ENCODE measurements around the gene GALR3. TPM values are rescaled to one million over a fixed set of nuclear protein-coding genes. Genes with fewer than 3 reads are reported as not detected.
"Not testable (repeated sequence)": the region's sequence is repeated elsewhere in the genome, so short reads cannot be mapped to it uniquely, and the experiment has no call there.

GALR3 gene, protein sequence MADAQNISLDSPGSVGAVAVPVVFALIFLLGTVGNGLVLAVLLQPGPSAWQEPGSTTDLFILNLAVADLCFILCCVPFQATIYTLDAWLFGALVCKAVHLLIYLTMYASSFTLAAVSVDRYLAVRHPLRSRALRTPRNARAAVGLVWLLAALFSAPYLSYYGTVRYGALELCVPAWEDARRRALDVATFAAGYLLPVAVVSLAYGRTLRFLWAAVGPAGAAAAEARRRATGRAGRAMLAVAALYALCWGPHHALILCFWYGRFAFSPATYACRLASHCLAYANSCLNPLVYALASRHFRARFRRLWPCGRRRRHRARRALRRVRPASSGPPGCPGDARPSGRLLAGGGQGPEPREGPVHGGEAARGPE
- not detected for polyA plus RNA-seq (ENCODE audit: insufficient read length)

DNA sequence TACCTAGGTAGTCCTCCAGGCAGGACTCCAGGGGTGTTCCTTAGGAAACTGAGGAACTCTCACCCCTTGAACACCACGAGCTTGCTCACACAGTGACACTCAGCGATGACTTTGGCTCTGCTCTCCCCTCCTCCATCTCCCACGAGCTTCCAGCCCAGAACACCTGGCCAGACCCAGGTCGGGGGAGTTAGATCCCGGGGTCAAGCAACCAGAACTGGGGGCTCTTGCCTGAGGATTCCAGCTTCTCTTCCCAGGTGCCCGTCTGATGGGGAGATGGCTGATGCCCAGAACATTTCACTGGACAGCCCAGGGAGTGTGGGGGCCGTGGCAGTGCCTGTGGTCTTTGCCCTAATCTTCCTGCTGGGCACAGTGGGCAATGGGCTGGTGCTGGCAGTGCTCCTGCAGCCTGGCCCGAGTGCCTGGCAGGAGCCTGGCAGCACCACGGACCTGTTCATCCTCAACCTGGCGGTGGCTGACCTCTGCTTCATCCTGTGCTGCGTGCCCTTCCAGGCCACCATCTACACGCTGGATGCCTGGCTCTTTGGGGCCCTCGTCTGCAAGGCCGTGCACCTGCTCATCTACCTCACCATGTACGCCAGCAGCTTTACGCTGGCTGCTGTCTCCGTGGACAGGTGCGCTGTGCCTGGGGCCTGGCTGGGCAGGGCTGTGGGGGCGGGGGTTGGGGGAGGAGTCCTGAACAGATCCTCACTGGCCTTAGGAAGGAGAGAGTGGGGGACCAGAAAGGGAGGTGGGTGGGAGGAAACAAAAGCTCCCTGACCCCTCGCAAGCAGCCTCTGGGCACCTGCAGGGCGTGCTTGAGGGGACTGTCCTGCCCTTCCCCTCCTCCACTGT, at the start of gene GALR3:
Gene GALR3 (plus strand): TSS at position 249 of the 852 bp plus-strand sequence. CDS start 25 bp downstream, at position 274.
- DNase-seq, result no peak

DNA sequence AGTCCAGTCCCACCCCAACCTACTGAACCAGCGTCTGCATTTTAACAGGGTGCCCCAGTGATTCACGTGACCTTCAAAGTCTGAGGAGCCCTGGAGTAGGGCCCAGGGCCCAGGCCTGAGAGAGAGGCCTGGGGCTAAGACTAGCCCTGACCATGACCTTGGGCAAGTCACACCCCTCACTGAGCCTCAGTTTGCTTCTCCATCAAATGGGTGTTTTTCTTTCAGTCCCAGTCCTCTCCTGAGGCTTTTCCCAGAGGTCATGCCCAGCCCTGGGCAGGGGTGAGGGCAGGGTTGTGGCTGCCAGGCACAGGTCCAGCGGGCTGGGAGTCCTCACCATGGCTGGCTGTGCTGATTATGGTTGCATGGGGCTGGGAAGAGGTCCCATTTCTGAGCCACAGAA, 48.5 kb upstream of the GALR3 start:
- DNase-seq, result no peak

DNA sequence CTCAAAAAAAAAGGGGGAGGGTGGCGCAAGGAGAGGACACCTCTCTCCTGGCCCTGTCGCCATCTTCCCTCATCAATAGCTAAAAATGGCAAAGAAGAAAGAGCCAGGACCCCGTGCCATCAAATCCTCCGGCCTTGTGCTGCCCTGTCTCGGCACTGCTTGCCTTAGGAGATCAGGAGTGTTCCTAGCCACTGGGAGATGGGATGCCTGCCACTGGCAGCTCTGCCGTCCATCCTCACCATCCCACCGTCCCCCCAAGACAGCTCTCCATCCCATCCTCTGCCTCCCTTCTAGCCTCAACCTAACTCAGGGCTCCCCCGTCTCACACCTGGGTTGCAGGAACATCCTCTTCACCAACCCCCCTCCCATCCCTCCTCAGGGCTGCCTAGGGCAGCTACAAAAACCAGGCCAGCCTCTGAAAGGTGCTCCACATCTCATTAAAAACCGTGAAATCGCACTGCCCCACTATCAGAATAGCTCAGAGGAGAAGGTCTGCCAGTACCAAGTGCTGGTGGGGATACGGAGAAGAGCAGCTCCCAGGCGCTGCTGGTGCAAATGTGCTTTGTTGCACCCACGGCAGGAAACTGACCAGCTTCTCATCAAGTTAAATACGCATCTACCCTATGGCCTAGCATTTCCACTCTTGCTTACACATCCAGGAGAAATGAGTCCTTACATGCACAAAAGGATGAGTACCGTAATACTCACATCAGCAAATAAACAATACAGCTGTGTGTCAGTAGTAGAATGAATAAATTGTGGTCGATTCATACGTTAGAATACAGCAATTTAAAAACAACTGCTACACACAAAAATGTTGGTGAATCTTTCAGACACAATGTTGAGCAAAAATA, 47.2 kb upstream of the GALR3 start:
- DNase-seq, result no peak

DNA sequence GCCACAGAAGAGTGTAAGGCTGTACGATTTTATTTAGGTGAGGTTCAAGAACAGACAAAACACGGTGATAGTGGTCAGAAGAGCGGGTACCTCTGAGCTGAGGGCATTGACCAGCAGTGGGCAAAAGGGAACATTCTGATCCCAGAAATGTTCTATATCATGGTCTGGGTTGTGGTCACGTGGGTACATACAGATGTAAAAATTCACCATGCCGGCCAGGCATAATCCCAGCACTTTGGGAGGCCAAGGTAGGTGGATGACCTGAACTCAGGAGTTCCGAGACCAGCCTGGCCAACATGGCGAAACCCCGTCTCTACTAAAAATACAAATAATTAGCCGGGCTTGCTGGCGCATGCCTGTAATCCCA, 46.6 kb upstream of the GALR3 start:
- DNase-seq, result no peak

DNA sequence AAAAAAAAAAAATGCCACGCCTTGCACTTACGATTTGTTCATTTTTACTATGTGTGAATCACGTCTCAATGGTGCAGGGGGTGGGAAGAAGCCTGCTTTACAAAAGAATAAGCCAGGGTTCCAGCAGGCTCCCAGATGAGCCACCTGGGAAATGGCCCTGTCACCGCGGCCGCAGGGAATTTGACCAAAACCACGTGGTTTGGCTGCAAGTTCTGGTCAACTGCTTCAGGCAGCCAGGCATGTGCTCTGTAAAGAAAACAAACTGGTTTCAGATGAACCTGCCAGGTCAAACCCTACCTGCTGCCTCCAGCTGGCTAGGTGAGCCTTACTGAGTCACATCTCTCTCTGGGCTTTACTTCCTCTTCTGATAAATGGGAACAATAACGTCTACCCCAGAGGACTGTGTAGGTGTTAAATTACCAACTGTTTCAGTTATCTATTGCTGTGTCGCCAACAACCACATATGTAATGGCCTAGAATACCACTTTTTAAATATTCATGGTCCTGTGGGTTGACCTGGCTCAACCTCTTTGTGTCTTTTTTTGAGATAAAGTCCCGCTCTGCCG, 46.0 kb upstream of the GALR3 start:
- DNase-seq, result no peak

DNA sequence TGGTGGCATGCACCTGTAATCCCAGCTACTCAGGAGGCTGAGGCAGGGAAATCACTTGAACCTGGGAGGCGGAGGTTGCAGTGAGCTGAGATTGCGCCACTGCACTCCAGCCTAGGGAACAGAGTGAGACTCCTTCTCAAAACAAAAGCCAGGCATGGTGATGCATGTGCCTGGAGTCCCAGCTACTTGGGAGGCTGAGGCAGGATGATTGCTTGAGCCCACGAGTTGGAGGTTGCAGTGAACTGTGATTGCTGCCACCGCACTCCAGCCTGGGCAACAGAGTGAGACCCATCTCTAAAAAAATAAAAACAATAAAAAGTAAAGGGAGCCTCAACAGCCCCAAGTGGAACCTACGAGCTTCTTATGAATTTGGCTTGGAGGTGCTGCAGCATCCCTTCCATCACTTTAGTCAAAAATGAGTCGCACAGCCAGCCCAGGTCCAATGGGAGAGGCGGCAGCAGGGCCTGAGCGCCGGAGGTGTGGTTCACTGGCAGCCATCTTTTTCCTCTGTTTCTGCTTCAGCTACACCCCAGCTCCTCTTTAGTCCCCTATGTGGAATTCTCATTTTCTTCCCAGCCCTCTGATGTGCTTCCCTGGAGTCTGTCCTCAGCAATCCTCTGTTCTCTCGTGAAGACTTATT, 44.7 kb upstream of the GALR3 start:
- no peak for DNase-seq

DNA sequence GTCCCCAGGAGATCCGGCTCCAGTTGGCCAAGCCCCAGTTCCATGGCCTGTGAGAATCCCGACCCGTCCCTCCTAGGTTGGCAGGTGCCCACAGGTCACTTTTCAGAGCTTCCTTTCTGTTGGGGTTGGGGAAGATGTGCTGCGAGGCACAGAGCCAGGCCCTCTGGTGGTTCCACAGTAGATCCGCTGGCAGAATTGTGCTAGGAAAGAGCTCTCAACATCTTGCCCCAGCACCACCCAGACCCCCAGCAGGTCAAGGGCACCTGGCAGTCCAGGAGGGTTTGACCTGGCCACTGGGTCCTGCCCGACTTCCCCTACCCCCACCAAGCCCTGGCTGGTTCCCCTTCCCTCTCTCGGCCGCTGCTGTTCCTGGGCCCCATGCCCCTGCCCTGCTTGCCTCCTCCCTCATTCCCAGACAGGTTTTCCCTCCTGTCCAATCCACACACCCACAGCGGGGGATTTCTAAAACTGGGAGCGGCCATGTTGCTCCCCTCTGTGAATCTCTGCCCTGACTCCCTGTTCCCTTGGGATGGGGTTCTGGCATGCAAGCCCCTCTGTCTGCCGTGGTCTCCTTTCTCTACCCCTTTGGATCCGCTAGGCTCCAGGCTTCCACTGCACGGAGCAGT, 41.6 kb upstream of the GALR3 start:
- DNase-seq, result no peak

DNA sequence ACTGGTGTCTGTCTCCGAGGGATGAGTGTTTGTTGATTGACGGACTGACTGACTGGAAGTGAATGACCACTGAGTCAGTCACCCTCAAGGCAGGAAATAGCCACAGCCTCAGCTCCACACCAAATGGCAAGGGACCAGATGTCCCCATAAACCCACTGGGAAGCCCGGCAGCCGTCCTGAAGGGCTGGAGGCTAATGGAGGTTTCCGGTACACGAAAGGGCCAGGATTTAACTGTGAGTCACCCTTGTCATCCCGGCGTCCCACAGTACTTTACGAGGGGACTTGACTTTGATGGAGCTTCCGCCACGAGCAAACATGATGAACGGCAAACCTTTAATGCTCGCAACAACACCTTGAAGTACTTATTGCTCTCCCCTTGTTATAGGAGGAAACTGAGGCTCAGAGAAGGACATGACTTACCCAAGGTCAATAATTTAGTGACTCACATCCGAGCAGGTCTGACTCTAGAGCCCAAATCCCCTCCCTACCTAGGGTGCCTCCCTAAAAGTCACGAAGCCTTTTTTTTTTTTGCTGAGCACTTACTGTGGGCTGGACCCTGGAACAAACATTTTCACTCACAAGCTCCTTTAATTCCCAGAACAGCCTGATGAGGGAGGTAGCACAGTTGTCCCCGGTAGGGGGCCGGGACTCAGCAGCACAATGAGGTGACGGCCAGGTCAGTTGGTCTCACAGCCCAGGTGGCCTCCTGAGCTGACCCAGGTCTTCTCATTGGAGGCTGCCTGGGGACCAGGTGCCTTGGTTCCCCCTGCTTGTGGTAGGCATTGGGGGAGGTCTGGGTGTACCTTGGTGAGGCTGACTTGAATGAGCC, 40.6 kb upstream of the GALR3 start:
- DNase-seq, result no peak

DNA sequence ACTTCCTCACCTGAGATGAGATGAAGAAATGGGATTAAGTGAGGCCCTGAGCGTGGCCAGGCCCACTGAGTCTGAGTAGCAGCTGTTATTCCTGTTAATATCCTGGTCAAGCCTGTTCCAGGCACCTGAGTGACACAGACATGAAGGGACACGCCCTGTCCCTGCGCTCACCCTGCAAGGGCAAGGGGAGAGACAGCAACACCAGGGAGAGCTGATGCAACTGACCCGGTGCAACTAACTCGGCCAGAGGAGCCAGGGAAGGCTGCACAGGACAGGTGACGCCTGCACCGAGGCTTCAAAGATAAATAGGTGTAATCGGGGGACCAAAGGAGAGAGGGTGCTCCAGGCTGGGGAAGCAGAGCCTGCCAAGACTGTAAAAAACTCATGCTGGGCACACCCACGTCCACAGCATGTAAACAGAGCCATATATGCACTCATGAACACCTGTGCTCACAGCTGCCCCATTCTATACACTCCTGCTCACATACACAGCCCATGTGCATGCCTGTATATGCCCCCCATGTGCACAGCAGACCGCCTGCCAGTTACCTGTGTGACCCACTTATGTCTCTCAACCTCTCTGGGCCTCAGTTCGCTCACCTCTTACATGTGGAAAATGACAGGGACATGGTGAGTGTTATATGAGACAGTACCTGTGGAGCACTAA, 38.2 kb upstream of the GALR3 start:
- DNase-seq, result no peak

DNA sequence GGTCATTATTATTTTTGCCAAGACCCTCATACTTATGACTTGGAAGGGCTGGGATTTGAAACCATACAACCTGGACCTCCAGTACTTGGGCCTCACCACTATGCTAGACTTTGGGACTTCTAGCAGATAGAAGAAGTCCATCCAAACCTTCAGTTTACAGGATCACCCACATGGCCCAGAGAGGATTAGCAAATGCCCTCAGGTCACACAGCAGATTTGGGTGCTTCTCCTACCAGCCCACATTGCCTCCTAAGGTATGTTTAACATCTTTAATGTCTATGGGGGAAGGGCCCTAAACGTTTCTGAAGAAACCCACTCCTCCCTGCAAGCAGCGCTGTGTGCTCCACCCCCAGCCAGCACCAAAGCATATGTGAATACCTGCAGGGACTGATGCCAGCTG, 32.9 kb upstream of the GALR3 start:
- DNase-seq, result no peak

DNA sequence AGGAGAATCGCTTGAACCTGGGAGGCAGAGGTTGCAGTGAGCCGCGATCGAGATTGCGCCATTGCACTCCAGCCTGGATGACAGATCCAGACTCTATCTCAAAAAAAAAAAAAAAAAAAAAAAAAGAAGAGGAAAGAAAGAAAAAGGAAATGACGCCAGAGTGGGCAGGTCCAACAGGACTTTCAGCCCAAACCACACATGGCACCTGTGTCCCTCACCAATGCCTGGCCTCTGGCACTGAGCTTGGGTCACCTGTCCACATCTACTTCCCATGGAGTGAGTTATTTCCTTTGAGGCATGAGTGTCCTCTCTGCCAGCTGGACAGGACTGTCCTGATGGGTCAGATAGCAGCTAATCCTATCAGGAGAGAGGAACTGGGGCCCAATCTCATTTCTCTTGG, 30.7 kb upstream of the GALR3 start:
- DNase-seq, result no peak

DNA sequence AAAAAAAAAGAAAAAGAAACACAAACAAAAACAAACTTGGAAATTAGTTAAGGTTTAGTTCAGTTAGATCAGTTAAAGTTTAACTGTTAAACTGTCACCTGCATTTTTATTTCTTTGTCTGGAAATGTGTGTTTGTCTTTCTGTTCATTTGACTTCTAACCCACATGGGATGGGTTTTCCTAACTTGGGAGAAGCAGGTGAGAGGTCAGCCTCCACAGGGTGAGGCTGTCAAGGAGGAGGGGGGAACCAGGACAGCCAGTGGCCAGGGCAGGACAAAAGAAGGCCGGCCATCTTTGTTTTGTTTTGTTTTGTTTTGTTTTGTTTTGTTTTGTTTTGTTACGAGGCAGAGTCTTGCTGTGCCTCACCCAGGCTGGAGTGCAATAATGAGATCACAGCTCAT, 28.8 kb upstream of the GALR3 start:
- DNase-seq, result no peak

DNA sequence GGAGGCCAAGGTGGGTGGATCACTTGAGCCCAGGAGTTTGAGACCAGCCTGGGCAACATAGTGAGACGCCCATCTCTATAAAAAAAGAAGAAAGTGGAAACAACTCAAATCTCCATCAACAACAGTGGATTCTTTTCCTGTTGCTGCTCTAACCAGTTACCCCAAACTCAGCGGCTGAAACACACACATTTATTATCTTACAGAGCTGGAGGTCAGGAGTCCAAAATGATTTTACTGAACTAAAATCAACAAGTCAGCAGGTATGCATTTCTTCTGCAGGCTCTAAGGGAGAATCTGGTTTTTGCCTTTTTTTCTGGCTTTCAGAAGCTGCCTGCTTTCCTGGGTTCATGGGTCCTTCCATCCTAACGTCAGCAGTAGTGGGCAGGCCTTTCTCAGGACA, 27.1 kb upstream of the GALR3 start:
- DNase-seq, result no peak

DNA sequence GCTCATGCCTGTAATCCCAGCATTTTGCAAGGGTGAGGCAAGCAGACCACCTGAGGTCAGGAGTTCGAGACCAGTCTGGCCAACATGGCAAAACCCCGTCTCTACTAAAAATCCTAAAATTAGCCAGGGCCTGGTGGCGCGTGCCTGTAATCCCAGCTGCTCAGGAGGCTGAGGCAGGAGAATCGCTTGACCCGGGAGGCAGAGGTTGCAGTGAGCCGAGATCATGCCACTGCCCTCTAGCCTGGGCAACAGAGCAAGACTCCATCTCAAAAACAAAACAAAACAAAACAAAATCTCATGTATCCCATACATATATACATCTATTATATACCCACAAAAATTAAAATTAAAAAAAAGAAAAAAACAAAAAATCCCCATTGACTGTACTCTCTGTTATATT, 25.9 kb upstream of the GALR3 start:
- not testable (repeated sequence) for DNase-seq

DNA sequence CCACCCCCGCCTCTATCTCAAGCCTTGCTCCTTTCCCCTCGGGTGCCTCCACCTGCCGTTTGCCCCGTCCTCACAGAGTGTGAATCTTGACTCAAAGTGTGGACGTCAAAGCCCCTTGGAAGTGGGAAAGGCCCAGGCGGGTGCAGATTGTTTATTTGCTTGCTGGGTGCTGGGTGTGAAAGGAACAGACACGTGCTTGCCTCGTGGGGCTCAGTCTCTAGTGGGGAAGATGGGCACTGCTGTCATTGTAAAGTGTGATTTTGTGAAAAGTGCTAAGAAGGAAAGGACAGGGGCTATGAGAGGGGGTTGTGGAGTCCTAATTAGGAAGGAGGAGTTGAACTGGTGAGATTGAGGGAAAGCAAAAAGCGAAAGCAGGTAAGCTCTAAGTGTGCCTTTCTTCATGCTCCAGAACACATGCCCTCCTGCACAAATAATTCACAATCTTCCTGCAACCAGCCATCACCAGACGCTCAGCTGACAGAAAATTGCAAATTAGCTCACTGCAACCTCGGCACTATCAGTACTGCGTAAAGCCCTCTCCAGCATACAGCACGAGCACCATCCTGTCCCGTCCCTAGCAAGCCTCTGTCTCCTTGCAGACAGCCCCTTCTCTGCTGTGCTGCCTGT, 25.2 kb upstream of the GALR3 start:
- no peak for DNase-seq

DNA sequence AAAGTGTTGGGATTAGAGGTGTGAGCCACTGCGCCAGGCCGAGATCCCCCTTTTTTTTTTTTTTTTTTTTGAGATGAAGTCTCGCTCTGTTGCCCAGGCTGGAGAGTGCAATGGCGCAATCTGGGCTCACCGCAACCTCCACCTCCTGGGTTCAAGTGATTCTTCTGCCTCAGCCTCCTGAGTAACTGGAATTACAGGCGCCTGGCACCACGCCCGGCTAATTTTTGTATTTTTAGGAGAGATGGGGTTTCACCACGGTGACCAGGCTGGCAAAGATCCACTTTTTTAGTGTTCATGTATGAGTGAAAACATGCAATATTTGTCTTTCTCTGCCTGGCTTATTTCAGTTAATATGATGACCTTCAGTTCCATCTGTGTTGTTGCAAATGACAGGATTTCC, 23.2 kb upstream of the GALR3 start:
- not testable (repeated sequence) for DNase-seq

DNA sequence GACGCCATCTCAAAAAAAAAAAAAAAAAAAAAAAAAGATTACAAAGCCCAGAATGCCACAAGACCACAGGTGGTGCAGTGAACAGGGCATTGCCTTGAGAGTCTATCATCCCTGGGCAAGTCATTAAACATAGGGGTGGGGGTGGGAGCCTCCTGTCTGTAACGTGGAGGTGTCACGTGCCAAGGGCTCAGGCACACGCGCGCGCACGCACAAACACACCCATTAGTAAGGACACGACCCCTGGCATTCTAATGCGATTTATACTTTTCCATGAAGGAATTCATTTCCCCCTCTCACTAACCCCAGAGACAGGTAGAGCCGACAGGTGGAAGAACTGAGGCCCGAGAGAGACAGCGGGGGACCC, 21.3 kb upstream of the GALR3 start:
- DNase-seq, result no peak

DNA sequence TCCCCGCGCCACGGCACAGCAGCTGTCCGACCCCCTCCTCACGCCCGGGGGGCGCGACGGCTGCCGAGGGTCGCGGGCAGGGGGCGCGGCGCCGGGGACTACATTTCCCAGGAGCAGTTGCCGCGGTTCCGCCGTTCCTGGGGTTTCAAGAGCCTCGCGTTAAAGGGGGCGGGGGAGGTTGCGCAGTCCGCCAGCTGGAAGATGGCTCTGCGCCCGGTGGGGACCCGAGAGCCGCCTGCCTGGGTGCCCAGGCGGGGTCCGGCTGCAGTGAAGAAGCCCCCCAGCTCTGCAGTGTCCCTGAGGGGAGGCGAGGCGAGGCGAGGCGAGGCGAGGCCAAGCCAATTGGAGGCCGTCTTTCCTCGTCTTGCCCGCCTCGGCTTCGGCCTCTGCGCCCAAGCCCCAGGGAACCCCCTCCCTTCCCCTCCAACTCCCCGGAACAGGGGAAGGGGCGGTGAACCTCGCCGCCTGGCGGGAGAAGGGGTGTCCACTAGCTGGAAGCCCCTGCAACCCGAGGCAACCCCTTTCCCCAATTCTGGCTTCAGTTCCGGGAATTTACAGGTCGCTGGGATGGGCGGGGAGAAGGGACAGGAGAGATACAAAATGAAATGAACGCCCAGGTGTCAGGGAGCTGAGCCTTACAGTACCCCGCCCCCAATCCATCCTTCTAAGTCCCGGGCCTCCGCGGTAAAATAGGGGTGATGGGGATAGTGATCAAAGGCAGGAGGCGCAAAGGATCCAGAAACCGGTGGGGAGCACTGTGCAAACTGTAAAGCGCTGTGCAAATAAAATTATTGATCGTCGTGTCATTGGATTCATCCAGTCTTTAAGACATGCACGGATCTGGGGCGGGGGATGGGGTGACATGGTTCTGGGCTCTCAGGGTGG, 20.6 kb upstream of the GALR3 start:
- DNase-seq, result peak; percentile 74

DNA sequence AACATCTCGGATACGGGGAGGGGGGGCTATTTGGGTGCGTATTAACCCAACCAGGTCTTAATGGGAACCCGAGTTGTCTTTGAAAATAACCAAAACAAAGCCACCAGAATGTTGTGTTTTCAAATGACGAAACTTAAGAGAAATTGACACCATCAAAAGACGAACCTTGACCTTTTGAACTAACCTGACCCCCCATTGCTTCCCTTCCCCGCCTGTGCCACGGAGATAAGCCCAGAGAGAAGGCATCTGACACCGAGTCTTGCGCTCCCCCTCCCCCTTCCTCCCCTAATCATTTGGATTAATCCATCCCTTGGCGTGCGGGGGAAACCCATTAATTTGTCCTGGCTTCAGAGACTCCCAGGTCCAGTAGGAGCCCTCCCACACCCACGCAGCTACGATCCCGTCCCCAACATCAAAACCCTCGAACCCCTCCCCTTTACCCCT, 20.0 kb upstream of the GALR3 start:
- no peak for DNase-seq

All from hindlimb muscle (tissue), 1 donor.